HCT116 (cell line): ENCODE results near the gene TMEM184A. TPM values are rescaled to one million over a fixed set of nuclear protein-coding genes. Genes with fewer than 3 reads are reported as not detected.

ENCODE experiments used
- ATAC-seq: fragments of 200-7000 bp; cut with Tn5 transposase; 2 replicates; pipeline ENCODE4 v1.9.1; 2020; ENCODE audit warnings: mild to moderate bottlenecking, moderate library complexity
- BruUV-seq: library from RNA; stranded (reverse); fragments of 400-500 nt; replicated peaks from 2 replicates; lab custom pipeline; 2021; lab: Mats Ljungman, UMichigan
- CTCF ChIA-PET: fragments of 300-600 bp; sonication (Branson Sonifier 250); formaldehyde crosslinking; loops from one replicate; lab custom pipeline; 2021; ENCODE audit warnings: antibody characterized with exemption; lab: Charles Lee
- POLR2A ChIA-PET: fragments of 300-600, 350-600 bp; sonication (Branson Sonifier 250); formaldehyde crosslinking; loops from one replicate; lab custom pipeline; 2021; ENCODE audit warnings: antibody characterized with exemption; lab: Charles Lee
- RAD21 ChIA-PET, 2 experiments: fragments of 300-600 bp; sonication (Branson Sonifier 250); formaldehyde crosslinking; loops; one replicate each; lab custom pipeline; 2023; ENCODE audit warnings: low total read pairs in 2 of 2; ENCODE audit not compliant: uncharacterized antibody in 2 of 2, unreplicated experiment in 2 of 2, low non-redundant PET in 1 of 2; lab: Charles Lee
- DNase-seq: peaks from one replicate; pipeline ENCODE4 v3.0.0-alpha.2; 2010; ENCODE audit warnings: low read depth, low spot score
- H2AFZ ChIP-seq: fragments of 200-600 bp; shearing (Covaris generic), sonication (generic); 2 replicates; pipeline ENCODE4 v1.6.1; 2017; ENCODE audit warnings: low read depth, mixed run types, mixed read lengths, antibody characterized with exemption, low read length; ENCODE audit not compliant: poor library complexity, severe bottlenecking
- H3K27ac ChIP-seq: 2 replicates; pipeline ENCODE4 v1.5.1; 2012; ENCODE audit warnings: low read depth, low read length
- H3K27me3 ChIP-seq: fragments of 200-600 bp; sonication (generic); 2 replicates; pipeline ENCODE4 v1.6.1; 2016; ENCODE audit warnings: mixed run types, low read length, mixed read lengths; ENCODE audit not compliant: insufficient read depth
- H3K36me3 ChIP-seq, 2 experiments: fragments of 200-500 bp in 1 of 2; fragments of 200-600 bp in 1 of 2; sonication (Bioruptor generic) in 1 of 2; sonication (generic) in 1 of 2; 2 replicates each; pipeline versions ENCODE4 v1.5.1 to v1.6.1; 2014 to 2016; ENCODE audit warnings: low read length in 2 of 2, inconsistent platforms in 1 of 2, mixed read lengths in 1 of 2, mixed run types in 1 of 2; ENCODE audit not compliant: insufficient read depth in 2 of 2, control insufficient read depth in 1 of 2
- H3K4me1 ChIP-seq, 2 experiments: fragments of 200-600 bp in 1 of 2; sonication (generic) in 1 of 2; 2 replicates each; pipeline versions ENCODE4 v1.5.1 to v1.6.1; 2012 to 2017; ENCODE audit warnings: low read length in 2 of 2, inconsistent platforms in 1 of 2, mild to moderate bottlenecking in 1 of 2, mixed read lengths in 1 of 2, mixed run types in 1 of 2, moderate library complexity in 1 of 2; ENCODE audit not compliant: insufficient read depth in 2 of 2, control insufficient read depth in 1 of 2
- H3K4me2 ChIP-seq: fragments of 200-600 bp; sonication (generic); 2 replicates; pipeline ENCODE4 v1.6.1; 2017; ENCODE audit warnings: mixed run types, low read length, mixed read lengths
- H3K4me3 ChIP-seq, 2 experiments: fragments of 200-600 bp in 1 of 2; sonication (generic) in 1 of 2; replicated peaks in 1 of 2; 2 replicates each; pipeline ENCODE4 v1.5.1; 2011 to 2016; ENCODE audit warnings: low read length in 2 of 2, control low read depth in 1 of 2, low read depth in 1 of 2, mild to moderate bottlenecking in 1 of 2, mixed read lengths in 1 of 2, mixed run types in 1 of 2
- H3K79me2 ChIP-seq: fragments of 200-600 bp; sonication (generic); 2 replicates; pipeline ENCODE4 v1.6.1; 2017; ENCODE audit warnings: mild to moderate bottlenecking, mixed run types, low read length, moderate library complexity, mixed read lengths; ENCODE audit not compliant: insufficient read depth
- H3K9ac ChIP-seq: fragments of 200-600 bp; sonication (generic); 2 replicates; pipeline ENCODE4 v1.6.1; 2016; ENCODE audit warnings: low read length, mixed read lengths
- H3K9me2 ChIP-seq: fragments of 200-600 bp; sonication (generic), shearing (Covaris generic); 2 replicates; pipeline ENCODE4 v1.6.1; 2017; ENCODE audit warnings: mixed run types, mild to moderate bottlenecking, moderate library complexity; ENCODE audit not compliant: insufficient read depth
- H3K9me3 ChIP-seq, 2 experiments: fragments of 200-500 bp in 1 of 2; fragments of 200-600 bp in 1 of 2; sonication (Bioruptor generic) in 1 of 2; sonication (generic) in 1 of 2; 2 replicates each; pipeline ENCODE4 v1.6.1; 2014 to 2017; ENCODE audit warnings: low read length in 2 of 2, mixed read lengths in 2 of 2, inconsistent platforms in 1 of 2, low read depth in 1 of 2, mild to moderate bottlenecking in 1 of 2, mixed run types in 1 of 2, moderate library complexity in 1 of 2; ENCODE audit not compliant: control insufficient read depth in 1 of 2, insufficient read depth in 1 of 2
- H4K20me1 ChIP-seq: fragments of 200-600 bp; sonication (generic), shearing (Covaris generic); 2 replicates; pipeline ENCODE4 v1.6.1; 2017; ENCODE audit warnings: mixed run types, mild to moderate bottlenecking, moderate library complexity; ENCODE audit not compliant: insufficient read depth
- ATF3 ChIP-seq: IDR thresholded peaks from 2 replicates; pipeline ENCODE4 v1.6.1; 2012
- CEBPB ChIP-seq: IDR thresholded peaks from 2 replicates; pipeline ENCODE4 v1.6.1; 2012; ENCODE audit warnings: low read depth
- CTCF ChIP-seq, 3 experiments: fragments of 200-600 bp in 1 of 3; sonication (generic) in 1 of 3; IDR thresholded peaks in 2 of 3; conservative IDR thresholded peaks in 1 of 3; 2 replicates each; pipeline ENCODE4 v1.5.1; 2012 to 2017; ENCODE audit warnings: low read depth in 2 of 3, low read length in 2 of 3, antibody characterized with exemption in 1 of 3, borderline replicate concordance in 1 of 3, control low read depth in 1 of 3, mild to moderate bottlenecking in 1 of 3, mixed read lengths in 1 of 3, mixed run types in 1 of 3, moderate library complexity in 1 of 3; ENCODE audit not compliant: insufficient read depth in 1 of 3
- EZH2 ChIP-seq: fragments of 200-600 bp; sonication (generic); IDR thresholded peaks from 2 replicates; pipeline ENCODE4 v1.6.1; 2017; ENCODE audit warnings: antibody characterized with exemption, mixed run types
- POLR2A ChIP-seq: IDR thresholded peaks from 2 replicates; pipeline ENCODE4 v1.7.0; 2011; ENCODE audit warnings: borderline replicate concordance; ENCODE audit not compliant: insufficient read depth, insufficient read length; ENCODE audit errors: extremely low read depth
- POLR2AphosphoS5 ChIP-seq: IDR thresholded peaks from 2 replicates; pipeline ENCODE4 v1.6.1; 2011; ENCODE audit warnings: mild to moderate bottlenecking, low read depth, low read length, moderate library complexity
- RAD21 ChIP-seq: IDR thresholded peaks from 2 replicates; pipeline ENCODE4 v1.6.1; 2012; ENCODE audit warnings: low read depth, mild to moderate bottlenecking
- REST ChIP-seq: IDR thresholded peaks from 2 replicates; pipeline ENCODE4 v1.6.1; 2012; ENCODE audit warnings: low read depth
- SRF ChIP-seq: IDR thresholded peaks from 2 replicates; pipeline ENCODE4 v1.6.1; 2012; ENCODE audit warnings: low read depth
- ZFX ChIP-seq: fragments of 450-650 bp; IDR thresholded peaks from 2 replicates; pipeline ENCODE4 v1.6.1; 2017
- intact Hi-C: fragments of 100-400 bp; cut with micrococcal nuclease; formaldehyde crosslinking; loops from 2 replicates; pipeline ENCODE4 v1.10.0; 2022
- total RNA-seq: library from RNA; stranded (reverse); gene quantifications from one replicate; pipeline ENCODE4 v1.2.1, GENCODE V29; 2021; ENCODE audit not compliant: unreplicated experiment

TMEM184A gene
- total RNA-seq, 1 experiment from 2014 or later, result 34.8 TPM

GRCh38 chr7:1544896-1545416 lies 11.0 kb downstream of the TMEM184A start:
- DNase-seq, result no peak
- Histone ChIP-seq H3K4me3 (no peak overlapping the region), H3K9ac (no peak overlapping the region), H3K9me3 (no peaks in the 10 kb centered on the region), H3K4me2 (no peak overlapping the region), H3K27me3 (no peaks in the 10 kb centered on the region)
- POLR2A ChIA-PET, result interaction anchor here (1.2 kb wide), 1 partner anchor 11 kb away, joined by 3 read pairs; the partner anchor contains the start of gene TMEM184A
- TF ChIP-seq CTCF (IDR thresholded peaks at IDR 0.05 in 2 of 3, conservative IDR thresholded peaks at IDR 0.05 in 1 of 3; ENCODE audit: borderline replicate concordance in 1 of 3, insufficient read depth in 1 of 3, low read depth in 2 of 3, low read length in 2 of 3), result no peak
- no peak for TF ChIP-seq POLR2A
- TF ChIP-seq ZFX, result no peak
- no peak for TF ChIP-seq CEBPB
- TF ChIP-seq ATF3, result no peak
- TF ChIP-seq POLR2AphosphoS5, result no peak
- no peak for TF ChIP-seq REST
- TF ChIP-seq EZH2, result no peak
- TF ChIP-seq SRF, result no peak
- TF ChIP-seq RAD21, result no peak
- TF ChIP-seq, all 23 proteins: peak for 0
- CTCF ChIA-PET, result no interaction called here
- Histone ChIP-seq H3K4me1 (no peaks in the 10 kb centered on the region), H3K27ac (peak overlapping the region; percentile 43; the same call in 1 of the 2 replicates), H3K9me2 (no peaks in the 10 kb centered on the region), H3K79me2 (peaks cover under 1% of the 10 kb centered on the region; the same call in 1 of the 2 replicates), H3K36me3 (peaks cover 4 to 9% of the 10 kb centered on the region in 2 experiments; a peak in 3 of 4 replicates), H2AFZ (no peak overlapping the region), H4K20me1 (no peaks in the 10 kb centered on the region)
- intact Hi-C loops, result no loop called here
- RAD21 ChIA-PET, result no interaction called here
- no TSS peak for BruUV-seq
- ATAC-seq, result no peak
